HCT116 (cell line): ENCODE results near the gene GPR17. TPM values are rescaled to one million over a fixed set of nuclear protein-coding genes. Genes with fewer than 3 reads are reported as not detected.

Source experiments
- ATAC-seq: fragments of 200-7000 bp; cut with Tn5 transposase; 2 replicates; pipeline ENCODE4 v1.9.1; 2020; ENCODE audit warnings: mild to moderate bottlenecking, moderate library complexity
- BruUV-seq: library from RNA; stranded (reverse); fragments of 400-500 nt; replicated peaks from 2 replicates; lab custom pipeline; 2021; lab: Mats Ljungman, UMichigan
- CTCF ChIA-PET: fragments of 300-600 bp; sonication (Branson Sonifier 250); formaldehyde crosslinking; loops from one replicate; lab custom pipeline; 2021; ENCODE audit warnings: antibody characterized with exemption; lab: Charles Lee
- POLR2A ChIA-PET: fragments of 300-600, 350-600 bp; sonication (Branson Sonifier 250); formaldehyde crosslinking; loops from one replicate; lab custom pipeline; 2021; ENCODE audit warnings: antibody characterized with exemption; lab: Charles Lee
- RAD21 ChIA-PET, 2 experiments: fragments of 300-600 bp; sonication (Branson Sonifier 250); formaldehyde crosslinking; loops; one replicate each; lab custom pipeline; 2023; ENCODE audit warnings: low total read pairs in 2 of 2; ENCODE audit not compliant: uncharacterized antibody in 2 of 2, unreplicated experiment in 2 of 2, low non-redundant PET in 1 of 2; lab: Charles Lee
- DNase-seq: peaks from one replicate; pipeline ENCODE4 v3.0.0-alpha.2; 2010; ENCODE audit warnings: low read depth, low spot score
- H2AFZ ChIP-seq: fragments of 200-600 bp; shearing (Covaris generic), sonication (generic); 2 replicates; pipeline ENCODE4 v1.6.1; 2017; ENCODE audit warnings: low read depth, mixed run types, mixed read lengths, antibody characterized with exemption, low read length; ENCODE audit not compliant: poor library complexity, severe bottlenecking
- H3K27ac ChIP-seq: 2 replicates; pipeline ENCODE4 v1.5.1; 2012; ENCODE audit warnings: low read depth, low read length
- H3K27me3 ChIP-seq: fragments of 200-600 bp; sonication (generic); 2 replicates; pipeline ENCODE4 v1.6.1; 2016; ENCODE audit warnings: mixed run types, low read length, mixed read lengths; ENCODE audit not compliant: insufficient read depth
- H3K36me3 ChIP-seq, 2 experiments: fragments of 200-500 bp in 1 of 2; fragments of 200-600 bp in 1 of 2; sonication (Bioruptor generic) in 1 of 2; sonication (generic) in 1 of 2; 2 replicates each; pipeline versions ENCODE4 v1.5.1 to v1.6.1; 2014 to 2016; ENCODE audit warnings: low read length in 2 of 2, inconsistent platforms in 1 of 2, mixed read lengths in 1 of 2, mixed run types in 1 of 2; ENCODE audit not compliant: insufficient read depth in 2 of 2, control insufficient read depth in 1 of 2
- H3K4me1 ChIP-seq, 2 experiments: fragments of 200-600 bp in 1 of 2; sonication (generic) in 1 of 2; 2 replicates each; pipeline versions ENCODE4 v1.5.1 to v1.6.1; 2012 to 2017; ENCODE audit warnings: low read length in 2 of 2, inconsistent platforms in 1 of 2, mild to moderate bottlenecking in 1 of 2, mixed read lengths in 1 of 2, mixed run types in 1 of 2, moderate library complexity in 1 of 2; ENCODE audit not compliant: insufficient read depth in 2 of 2, control insufficient read depth in 1 of 2
- H3K4me2 ChIP-seq: fragments of 200-600 bp; sonication (generic); 2 replicates; pipeline ENCODE4 v1.6.1; 2017; ENCODE audit warnings: mixed run types, low read length, mixed read lengths
- H3K4me3 ChIP-seq, 2 experiments: fragments of 200-600 bp in 1 of 2; sonication (generic) in 1 of 2; replicated peaks in 1 of 2; 2 replicates each; pipeline ENCODE4 v1.5.1; 2011 to 2016; ENCODE audit warnings: low read length in 2 of 2, control low read depth in 1 of 2, low read depth in 1 of 2, mild to moderate bottlenecking in 1 of 2, mixed read lengths in 1 of 2, mixed run types in 1 of 2
- H3K79me2 ChIP-seq: fragments of 200-600 bp; sonication (generic); 2 replicates; pipeline ENCODE4 v1.6.1; 2017; ENCODE audit warnings: mild to moderate bottlenecking, mixed run types, low read length, moderate library complexity, mixed read lengths; ENCODE audit not compliant: insufficient read depth
- H3K9ac ChIP-seq: fragments of 200-600 bp; sonication (generic); 2 replicates; pipeline ENCODE4 v1.6.1; 2016; ENCODE audit warnings: low read length, mixed read lengths
- H3K9me2 ChIP-seq: fragments of 200-600 bp; sonication (generic), shearing (Covaris generic); 2 replicates; pipeline ENCODE4 v1.6.1; 2017; ENCODE audit warnings: mixed run types, mild to moderate bottlenecking, moderate library complexity; ENCODE audit not compliant: insufficient read depth
- H3K9me3 ChIP-seq, 2 experiments: fragments of 200-500 bp in 1 of 2; fragments of 200-600 bp in 1 of 2; sonication (Bioruptor generic) in 1 of 2; sonication (generic) in 1 of 2; 2 replicates each; pipeline ENCODE4 v1.6.1; 2014 to 2017; ENCODE audit warnings: low read length in 2 of 2, mixed read lengths in 2 of 2, inconsistent platforms in 1 of 2, low read depth in 1 of 2, mild to moderate bottlenecking in 1 of 2, mixed run types in 1 of 2, moderate library complexity in 1 of 2; ENCODE audit not compliant: control insufficient read depth in 1 of 2, insufficient read depth in 1 of 2
- H4K20me1 ChIP-seq: fragments of 200-600 bp; sonication (generic), shearing (Covaris generic); 2 replicates; pipeline ENCODE4 v1.6.1; 2017; ENCODE audit warnings: mixed run types, mild to moderate bottlenecking, moderate library complexity; ENCODE audit not compliant: insufficient read depth
- EGR1 ChIP-seq: IDR thresholded peaks from 2 replicates; pipeline ENCODE4 v1.6.1; 2012; ENCODE audit warnings: low read depth
- EZH2phosphoT487 ChIP-seq: fragments of 200-600 bp; IDR thresholded peaks from 2 replicates; pipeline ENCODE4 v1.6.1; 2018; ENCODE audit warnings: antibody characterized with exemption, borderline replicate concordance
- JUND ChIP-seq: IDR thresholded peaks from 2 replicates; pipeline ENCODE4 v1.6.1; 2012
- ZFX ChIP-seq: fragments of 450-650 bp; IDR thresholded peaks from 2 replicates; pipeline ENCODE4 v1.6.1; 2017
- ZNF274 ChIP-seq: fragments of 200-500 bp; sonication (Bioruptor generic); IDR thresholded peaks from 2 replicates; pipeline ENCODE4 v1.6.1; 2014; ENCODE audit warnings: mild to moderate bottlenecking, low read depth, low read length, inconsistent platforms
- intact Hi-C: fragments of 100-400 bp; cut with micrococcal nuclease; formaldehyde crosslinking; loops from 2 replicates; pipeline ENCODE4 v1.10.0; 2022
- total RNA-seq: library from RNA; stranded (reverse); gene quantifications from one replicate; pipeline ENCODE4 v1.2.1, GENCODE V29; 2021; ENCODE audit not compliant: unreplicated experiment
- TF ChIP-seq, protein P1 (sequence below): IDR thresholded peaks from 2 replicates; pipeline ENCODE4 v1.6.1; 2012
- TF ChIP-seq, protein P2 (sequence below), 3 experiments: fragments of 200-600 bp in 1 of 3; sonication (generic) in 1 of 3; IDR thresholded peaks in 2 of 3; conservative IDR thresholded peaks in 1 of 3; 2 replicates each; pipeline ENCODE4 v1.5.1; 2012 to 2017; ENCODE audit warnings: low read depth in 2 of 3, low read length in 2 of 3, antibody characterized with exemption in 1 of 3, borderline replicate concordance in 1 of 3, control low read depth in 1 of 3, mild to moderate bottlenecking in 1 of 3, mixed read lengths in 1 of 3, mixed run types in 1 of 3, moderate library complexity in 1 of 3; ENCODE audit not compliant: insufficient read depth in 1 of 3
- TF ChIP-seq, protein P3 (sequence below): IDR thresholded peaks from 2 replicates; pipeline ENCODE4 v1.6.1; 2012

The GPR17 gene
- total RNA-seq, 1 experiment from 2014 or later, result not detected

DNA sequence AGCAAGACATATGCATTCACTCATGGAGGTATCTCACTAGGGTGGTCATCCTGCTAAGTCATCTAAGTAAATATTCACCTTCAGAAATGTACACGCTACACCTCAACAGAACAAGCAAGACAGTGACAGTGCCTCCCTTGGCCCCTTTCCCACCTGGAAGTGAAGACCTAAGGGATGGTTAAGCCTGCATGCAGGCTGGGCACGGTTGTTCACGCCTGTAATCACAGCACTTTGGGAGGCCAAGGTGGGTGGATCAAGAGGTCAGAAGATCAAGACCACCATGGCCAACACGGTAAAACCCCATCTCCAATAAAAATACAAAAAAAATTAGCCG is 25.0 kb downstream of the GPR17 start:
- intact Hi-C loops, result loop anchor here (10.0 kb wide), 1 partner anchor 476 kb away; no protein-coding TSS in a partner anchor
- no peaks in the 10 kb centered on the region for H3K36me3 ChIP-seq
- no peaks in the 10 kb centered on the region for H3K9me2 ChIP-seq
- BruUV-seq, result no TSS peak
- no peak overlapping the region for H3K27ac ChIP-seq
- H4K20me1 ChIP-seq, result no peaks in the 10 kb centered on the region
- H3K4me1 ChIP-seq, result peaks cover 0 to 13% of the 10 kb centered on the region in 2 experiments; a peak in 2 of 4 replicates
- H2AFZ ChIP-seq, result no peak overlapping the region
- TF ChIP-seq, protein P1, sequence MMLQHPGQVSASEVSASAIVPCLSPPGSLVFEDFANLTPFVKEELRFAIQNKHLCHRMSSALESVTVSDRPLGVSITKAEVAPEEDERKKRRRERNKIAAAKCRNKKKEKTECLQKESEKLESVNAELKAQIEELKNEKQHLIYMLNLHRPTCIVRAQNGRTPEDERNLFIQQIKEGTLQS, result no peak
- TF ChIP-seq JUND (no peak), EGR1 (no peak), ZNF274 (no peak), ZFX (no peak), EZH2phosphoT487 (no peak)
- TF ChIP-seq, protein P2, sequence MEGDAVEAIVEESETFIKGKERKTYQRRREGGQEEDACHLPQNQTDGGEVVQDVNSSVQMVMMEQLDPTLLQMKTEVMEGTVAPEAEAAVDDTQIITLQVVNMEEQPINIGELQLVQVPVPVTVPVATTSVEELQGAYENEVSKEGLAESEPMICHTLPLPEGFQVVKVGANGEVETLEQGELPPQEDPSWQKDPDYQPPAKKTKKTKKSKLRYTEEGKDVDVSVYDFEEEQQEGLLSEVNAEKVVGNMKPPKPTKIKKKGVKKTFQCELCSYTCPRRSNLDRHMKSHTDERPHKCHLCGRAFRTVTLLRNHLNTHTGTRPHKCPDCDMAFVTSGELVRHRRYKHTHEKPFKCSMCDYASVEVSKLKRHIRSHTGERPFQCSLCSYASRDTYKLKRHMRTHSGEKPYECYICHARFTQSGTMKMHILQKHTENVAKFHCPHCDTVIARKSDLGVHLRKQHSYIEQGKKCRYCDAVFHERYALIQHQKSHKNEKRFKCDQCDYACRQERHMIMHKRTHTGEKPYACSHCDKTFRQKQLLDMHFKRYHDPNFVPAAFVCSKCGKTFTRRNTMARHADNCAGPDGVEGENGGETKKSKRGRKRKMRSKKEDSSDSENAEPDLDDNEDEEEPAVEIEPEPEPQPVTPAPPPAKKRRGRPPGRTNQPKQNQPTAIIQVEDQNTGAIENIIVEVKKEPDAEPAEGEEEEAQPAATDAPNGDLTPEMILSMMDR (IDR thresholded peaks at IDR 0.05 in 2 of 3, conservative IDR thresholded peaks at IDR 0.05 in 1 of 3; ENCODE audit: borderline replicate concordance in 1 of 3, insufficient read depth in 1 of 3, low read depth in 2 of 3, low read length in 2 of 3), result no peak
- TF ChIP-seq, protein P3, sequence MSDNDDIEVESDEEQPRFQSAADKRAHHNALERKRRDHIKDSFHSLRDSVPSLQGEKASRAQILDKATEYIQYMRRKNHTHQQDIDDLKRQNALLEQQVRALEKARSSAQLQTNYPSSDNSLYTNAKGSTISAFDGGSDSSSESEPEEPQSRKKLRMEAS, result no peak
- no peak overlapping the region for H3K9ac ChIP-seq
- ChIA-PET POLR2A (no interaction called here), CTCF (no interaction called here), RAD21 (no interaction called here)
- DNase-seq (no peak), ATAC-seq (no peak)
- H3K27me3 ChIP-seq, result peaks cover 5% of the 10 kb centered on the region; the same call in 1 of the 2 replicates
- no peaks in the 10 kb centered on the region for H3K9me3 ChIP-seq
- H3K4me2 ChIP-seq, result no peak overlapping the region
- no peak overlapping the region for H3K4me3 ChIP-seq
- H3K79me2 ChIP-seq, result no peaks in the 10 kb centered on the region
